Common myeloid progenitor, CD34-positive (primary cell): ENCODE measurements around the gene ACVRL1.

ENCODE experiments used
- CTCF ChIA-PET: fragments of 350-600 bp; sonication (Branson Sonifier 250); formaldehyde crosslinking; loops from one replicate; lab custom pipeline; 2021; ENCODE audit warnings: antibody characterized with exemption; lab: Charles Lee
- POLR2A ChIA-PET: fragments of 350-600 bp; sonication (Branson Sonifier 250); formaldehyde crosslinking; loops from one replicate; lab custom pipeline; 2021; ENCODE audit warnings: antibody characterized with exemption; lab: Charles Lee
- DNase-seq, 3 donors: peaks; one replicate each; pipeline versions ENCODE4 v3.0.0 to v3.0.0-alpha.2; 2013
- H3K27ac ChIP-seq, 2 experiments: 1 replicate in 1 of 2; 2 replicates in 1 of 2; pipeline ENCODE4 v1.7.0; 2013; ENCODE audit warnings: inconsistent platforms in 2 of 2, low read length in 2 of 2, mild to moderate bottlenecking in 2 of 2, low read depth in 1 of 2, moderate library complexity in 1 of 2; ENCODE audit not compliant: severe bottlenecking in 2 of 2, insufficient read depth in 1 of 2, poor library complexity in 1 of 2
- H3K27me3 ChIP-seq, 5 experiments: replicated peaks in 2 of 5; 1 replicate in 3 of 5; 2 replicates in 2 of 5; pipeline versions ENCODE4 v1.6.1 to v1.7.0; 2013; ENCODE audit warnings: low read length in 4 of 5, mild to moderate bottlenecking in 2 of 5, moderate library complexity in 2 of 5, inconsistent platforms in 1 of 5; ENCODE audit not compliant: insufficient read depth in 5 of 5, control insufficient read depth in 4 of 5
- H3K36me3 ChIP-seq, 4 experiments: 1 replicate in 2 of 4; 2 replicates in 2 of 4; pipeline versions ENCODE4 v1.6.1 to v1.7.0; 2013; ENCODE audit warnings: low read length in 3 of 4, control low read depth in 1 of 4, mild to moderate bottlenecking in 1 of 4; ENCODE audit not compliant: control insufficient read depth in 4 of 4, insufficient read depth in 4 of 4
- H3K4me1 ChIP-seq, 4 experiments: 1 replicate in 3 of 4; 2 replicates in 1 of 4; pipeline versions ENCODE4 v1.6.1 to v1.7.1; 2013; ENCODE audit warnings: low read length in 3 of 4, mild to moderate bottlenecking in 3 of 4, control low read depth in 1 of 4, inconsistent platforms in 1 of 4, moderate library complexity in 1 of 4; ENCODE audit not compliant: control insufficient read depth in 4 of 4, insufficient read depth in 4 of 4; ENCODE audit errors: control extremely low read depth in 1 of 4
- H3K4me3 ChIP-seq, 7 experiments: 1 replicate in 4 of 7; 2 replicates in 3 of 7; pipeline versions ENCODE4 v1.5.1 to v1.7.0; 2013; ENCODE audit warnings: mild to moderate bottlenecking in 7 of 7, low read length in 6 of 7, moderate library complexity in 6 of 7, inconsistent platforms in 2 of 7, low read depth in 2 of 7, control low read depth in 1 of 7; ENCODE audit not compliant: insufficient read depth in 4 of 7, control insufficient read depth in 1 of 7; ENCODE audit errors: extremely low read depth in 1 of 7
- H3K9me3 ChIP-seq, 5 experiments: 1 replicate in 4 of 5; 2 replicates in 1 of 5; pipeline versions ENCODE4 v1.6.1 to v1.7.1; 2013; ENCODE audit warnings: low read length in 4 of 5, mild to moderate bottlenecking in 2 of 5, inconsistent platforms in 1 of 5, low read depth in 1 of 5, moderate library complexity in 1 of 5; ENCODE audit not compliant: control insufficient read depth in 4 of 5, insufficient read depth in 2 of 5; ENCODE audit errors: control extremely low read depth in 1 of 5
- WGBS: methylation state at CpG from one replicate; pipeline ENCODE4 v1.1.5; 2013; ENCODE audit not compliant: insufficient coverage; 5-methylcytosine and 5-hydroxymethylcytosine counted together

ACVRL1 gene

GRCh38 chr12:51908876-51909592 is 1.7 kb downstream of the ACVRL1 start:
- 91% methylated on average over 8 of the region's 9 CpGs for WGBS
- Histone ChIP-seq H3K36me3 (no peaks in the 10 kb centered on the region), H3K9me3 (no peaks in the 10 kb centered on the region), H3K27ac (no peak overlapping the region), H3K4me3 (no peak overlapping the region), H3K4me1 (peaks cover 6 to 35% (median 28%) of the 10 kb centered on the region in 4 experiments), H3K27me3 (peaks cover 0 to 33% (median 6%) of the 10 kb centered on the region in 5 experiments)
- DNase-seq: no peak
- ChIA-PET CTCF (interaction anchor here (1.0 to 6.0 kb wide), 6 partner anchors 8 to 17 kb away, joined by 3 to 63 read pairs (median 6); no protein-coding TSS in a partner anchor), POLR2A (no interaction called here)

- no peaks in the 10 kb centered on the region for H3K36me3 ChIP-seq
- 96% methylated on average over 3 of the region's 6 CpGs for WGBS
- POLR2A ChIA-PET: no interaction called here
- H3K9me3 ChIP-seq: no peaks in the 10 kb centered on the region
- no peak for DNase-seq
- CTCF ChIA-PET: interaction anchor here (1.0 to 6.0 kb wide), 5 partner anchors 9 to 16 kb away, joined by 3 to 63 read pairs (median 4); no protein-coding TSS in a partner anchor
- H3K4me3 ChIP-seq: no peak overlapping the region
- peaks cover 6 to 35% (median 28%) of the 10 kb centered on the region in 4 experiments for H3K4me1 ChIP-seq
- no peak overlapping the region for H3K27ac ChIP-seq
- peaks cover 0 to 33% (median 6%) of the 10 kb centered on the region in 5 experiments for H3K27me3 ChIP-seq
These were observed 2.9 kb downstream of the ACVRL1 start for GRCh38 chr12:51910168-51910567.

- no peak for DNase-seq
- no peaks in the 10 kb centered on the region for H3K36me3 ChIP-seq
- 40% methylated on average over 1 of the region's 3 CpGs for whole genome bisulfite sequencing
- no peaks in the 10 kb centered on the region for H3K9me3 ChIP-seq
- H3K4me1 ChIP-seq: peaks cover 6 to 32% (median 27%) of the 10 kb centered on the region in 4 experiments
- no peak overlapping the region for H3K4me3 ChIP-seq
- H3K27me3 ChIP-seq: peaks cover 0 to 33% (median 6%) of the 10 kb centered on the region in 5 experiments
- CTCF ChIA-PET: interaction anchor here (0.9 to 6.0 kb wide), 5 partner anchors 10 to 82 kb away, joined by 3 to 63 read pairs (median 5); no protein-coding TSS in a partner anchor
- POLR2A ChIA-PET: no interaction called here
- no peak overlapping the region for H3K27ac ChIP-seq
These were observed 3.4 kb downstream of the ACVRL1 start for GRCh38 chr12:51910691-51911090.

DNA sequence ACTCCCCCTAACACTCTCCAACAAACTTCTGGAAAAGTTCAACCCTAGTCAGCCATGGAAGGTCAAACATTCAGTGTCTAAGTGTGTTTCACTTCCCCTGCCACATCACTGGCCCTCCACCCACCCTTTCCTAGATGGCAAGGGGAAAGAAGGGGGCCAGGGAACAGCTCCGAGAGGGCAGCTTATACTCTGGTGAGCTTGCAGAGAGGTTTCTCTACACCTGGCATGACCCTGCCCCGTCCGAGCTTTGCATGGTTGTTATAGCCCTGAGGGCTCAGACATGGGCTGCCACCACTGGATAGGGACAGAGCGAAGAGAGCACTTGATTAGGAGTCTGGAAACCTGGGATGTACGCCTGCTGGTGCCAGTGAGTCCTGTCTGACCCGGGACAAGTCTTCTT is 4.0 kb downstream of the ACVRL1 start:
- H3K36me3 ChIP-seq: no peaks in the 10 kb centered on the region
- POLR2A ChIA-PET: no interaction called here
- H3K27me3 ChIP-seq: peaks cover 0 to 29% (median 6%) of the 10 kb centered on the region in 5 experiments
- no peak for DNase-seq
- 84% methylated on average over 6 of the region's 6 CpGs for WGBS
- no peak overlapping the region for H3K27ac ChIP-seq
- peaks cover 6 to 32% (median 27%) of the 10 kb centered on the region in 4 experiments for H3K4me1 ChIP-seq
- CTCF ChIA-PET: interaction anchor here (0.7 to 6.0 kb wide), 4 partner anchors 12 to 82 kb away, joined by 3 to 63 read pairs (median 6); no protein-coding TSS in a partner anchor
- no peaks in the 10 kb centered on the region for H3K9me3 ChIP-seq
- H3K4me3 ChIP-seq: no peak overlapping the region

DNA sequence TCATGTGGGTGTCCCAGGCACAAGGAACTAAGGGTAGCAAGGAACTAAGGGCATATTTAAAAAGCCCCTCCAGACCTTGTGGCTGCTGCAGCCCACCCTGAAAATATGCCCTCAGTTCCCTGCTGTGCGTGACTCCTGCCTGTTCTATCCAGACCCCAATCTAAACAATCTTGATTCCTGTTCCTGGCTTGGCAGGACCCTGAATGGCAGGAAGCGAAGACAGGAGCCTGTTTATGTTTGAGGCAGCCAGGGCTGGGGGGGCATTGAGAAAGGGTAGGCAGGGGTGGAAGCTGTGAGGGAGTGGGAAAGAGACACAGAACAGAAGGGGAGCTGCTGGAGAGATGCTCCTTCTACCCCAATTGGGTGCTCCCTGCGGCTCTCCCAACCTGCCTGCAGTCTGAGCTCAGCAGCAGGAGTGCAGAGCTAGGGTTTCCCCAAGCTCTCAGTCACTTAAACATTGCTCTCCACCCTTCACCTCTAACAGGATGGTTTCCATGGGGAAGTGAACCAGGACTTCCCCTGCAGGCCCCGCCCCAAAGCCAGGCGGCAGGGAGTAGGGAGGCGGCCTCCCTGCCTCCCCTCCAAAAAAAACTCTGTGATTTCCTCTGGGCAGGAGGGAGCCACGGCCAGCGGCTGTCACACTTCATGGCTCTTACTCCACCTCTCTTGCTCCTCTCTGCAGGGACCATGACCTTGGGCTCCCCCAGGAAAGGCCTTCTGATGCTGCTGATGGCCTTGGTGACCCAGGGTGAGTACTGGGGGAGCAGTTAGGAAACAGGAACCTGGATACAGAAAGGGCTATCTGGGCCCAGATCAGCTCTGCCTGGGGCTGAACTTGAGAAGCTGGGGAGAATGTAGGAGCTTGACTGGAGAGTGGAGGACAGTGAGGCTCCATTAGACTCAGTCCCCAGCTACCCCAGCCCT is 4.7 kb downstream of the ACVRL1 start:
- Histone ChIP-seq H3K27ac (no peak overlapping the region), H3K4me3 (no peak overlapping the region), H3K4me1 (peaks cover 6 to 31% (median 25%) of the 10 kb centered on the region in 4 experiments), H3K27me3 (peaks cover 0 to 22% (median 6%) of the 10 kb centered on the region in 5 experiments), H3K36me3 (no peaks in the 10 kb centered on the region), H3K9me3 (no peaks in the 10 kb centered on the region)
- 72% methylated on average over 4 of the region's 8 CpGs for WGBS
- ChIA-PET POLR2A (interaction anchor here (0.7 to 0.9 kb wide), 2 partner anchors 26 to 73 kb away, joined by 3 to 4 read pairs; no protein-coding TSS in a partner anchor), CTCF (interaction anchor here (0.5 to 6.0 kb wide), 9 partner anchors 11 to 899 kb away, joined by 3 to 63 read pairs (median 3); no protein-coding TSS in a partner anchor)
- DNase-seq: no peak

- DNase-seq: no peak
- H3K4me3 ChIP-seq: no peak overlapping the region
- H3K9me3 ChIP-seq: no peaks in the 10 kb centered on the region
- no peak overlapping the region for H3K27ac ChIP-seq
- peaks cover 0 to 9% (median 0%) of the 10 kb centered on the region in 5 experiments for H3K27me3 ChIP-seq
- 95% methylated on average over 23 of the region's 30 CpGs for WGBS
- no peaks in the 10 kb centered on the region for H3K36me3 ChIP-seq
- CTCF ChIA-PET: interaction anchor here (0.8 to 6.0 kb wide), 6 partner anchors 10 to 130 kb away, joined by 3 to 63 read pairs (median 3); no protein-coding TSS in a partner anchor
- POLR2A ChIA-PET: interaction anchor here (0.7 to 0.9 kb wide), 2 partner anchors 27 to 64 kb away, joined by 3 to 4 read pairs; no protein-coding TSS in a partner anchor
- peaks cover 6 to 27% (median 17%) of the 10 kb centered on the region in 4 experiments for H3K4me1 ChIP-seq
These were observed 6.0 kb downstream of the ACVRL1 start for GRCh38 chr12:51913071-51914033.
